ENCODE measurements around the gene GMPPB.

- TF ChIP-seq CEBPG (CRISPR knock-in tag; IDR thresholded peaks at IDR 0.05) = no peak
- TF ChIP-seq CEBPG (tag; conservative IDR thresholded peaks at IDR 0.05 in 1 of 2, IDR thresholded peaks at IDR 0.05 in 1 of 2) = no peak
- TF ChIP-seq RFX5 (IDR thresholded peaks at IDR 0.05; ENCODE audit: low read depth, low read length) = no peak
- no peak for TF ChIP-seq BCL6 (CRISPR knock-in tag; IDR thresholded peaks at IDR 0.05)
- no peak for TF ChIP-seq ZNF24 (IDR thresholded peaks at IDR 0.05)
- no peak for TF ChIP-seq CBX5 (IDR thresholded peaks at IDR 0.05; ENCODE audit: borderline replicate concordance, low read depth)
- TF ChIP-seq POLR2A (conservative IDR thresholded peaks at IDR 0.05) = peak; percentile 74
- TF ChIP-seq BCOR (IDR thresholded peaks at IDR 0.05) = no peak
- peak; percentile 65; the same call in 1 of the 2 replicates for TF ChIP-seq TOE1 (IDR thresholded peaks at IDR 0.05; ENCODE audit: borderline replicate concordance)
- TF ChIP-seq TOE1 (CRISPR knock-in tag; IDR thresholded peaks at IDR 0.05; ENCODE audit: borderline replicate concordance, low read depth) = no peak
- TF ChIP-seq, protein P1, sequence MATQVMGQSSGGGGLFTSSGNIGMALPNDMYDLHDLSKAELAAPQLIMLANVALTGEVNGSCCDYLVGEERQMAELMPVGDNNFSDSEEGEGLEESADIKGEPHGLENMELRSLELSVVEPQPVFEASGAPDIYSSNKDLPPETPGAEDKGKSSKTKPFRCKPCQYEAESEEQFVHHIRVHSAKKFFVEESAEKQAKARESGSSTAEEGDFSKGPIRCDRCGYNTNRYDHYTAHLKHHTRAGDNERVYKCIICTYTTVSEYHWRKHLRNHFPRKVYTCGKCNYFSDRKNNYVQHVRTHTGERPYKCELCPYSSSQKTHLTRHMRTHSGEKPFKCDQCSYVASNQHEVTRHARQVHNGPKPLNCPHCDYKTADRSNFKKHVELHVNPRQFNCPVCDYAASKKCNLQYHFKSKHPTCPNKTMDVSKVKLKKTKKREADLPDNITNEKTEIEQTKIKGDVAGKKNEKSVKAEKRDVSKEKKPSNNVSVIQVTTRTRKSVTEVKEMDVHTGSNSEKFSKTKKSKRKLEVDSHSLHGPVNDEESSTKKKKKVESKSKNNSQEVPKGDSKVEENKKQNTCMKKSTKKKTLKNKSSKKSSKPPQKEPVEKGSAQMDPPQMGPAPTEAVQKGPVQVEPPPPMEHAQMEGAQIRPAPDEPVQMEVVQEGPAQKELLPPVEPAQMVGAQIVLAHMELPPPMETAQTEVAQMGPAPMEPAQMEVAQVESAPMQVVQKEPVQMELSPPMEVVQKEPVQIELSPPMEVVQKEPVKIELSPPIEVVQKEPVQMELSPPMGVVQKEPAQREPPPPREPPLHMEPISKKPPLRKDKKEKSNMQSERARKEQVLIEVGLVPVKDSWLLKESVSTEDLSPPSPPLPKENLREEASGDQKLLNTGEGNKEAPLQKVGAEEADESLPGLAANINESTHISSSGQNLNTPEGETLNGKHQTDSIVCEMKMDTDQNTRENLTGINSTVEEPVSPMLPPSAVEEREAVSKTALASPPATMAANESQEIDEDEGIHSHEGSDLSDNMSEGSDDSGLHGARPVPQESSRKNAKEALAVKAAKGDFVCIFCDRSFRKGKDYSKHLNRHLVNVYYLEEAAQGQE (IDR thresholded peaks at IDR 0.05; ENCODE audit: borderline replicate concordance) = no peak
- TF ChIP-seq, protein P1 (CRISPR knock-in tag; IDR thresholded peaks at IDR 0.05; ENCODE audit: low read depth) = peak; percentile 77; the same call in 1 of the 2 replicates
- TF ChIP-seq, protein P2, sequence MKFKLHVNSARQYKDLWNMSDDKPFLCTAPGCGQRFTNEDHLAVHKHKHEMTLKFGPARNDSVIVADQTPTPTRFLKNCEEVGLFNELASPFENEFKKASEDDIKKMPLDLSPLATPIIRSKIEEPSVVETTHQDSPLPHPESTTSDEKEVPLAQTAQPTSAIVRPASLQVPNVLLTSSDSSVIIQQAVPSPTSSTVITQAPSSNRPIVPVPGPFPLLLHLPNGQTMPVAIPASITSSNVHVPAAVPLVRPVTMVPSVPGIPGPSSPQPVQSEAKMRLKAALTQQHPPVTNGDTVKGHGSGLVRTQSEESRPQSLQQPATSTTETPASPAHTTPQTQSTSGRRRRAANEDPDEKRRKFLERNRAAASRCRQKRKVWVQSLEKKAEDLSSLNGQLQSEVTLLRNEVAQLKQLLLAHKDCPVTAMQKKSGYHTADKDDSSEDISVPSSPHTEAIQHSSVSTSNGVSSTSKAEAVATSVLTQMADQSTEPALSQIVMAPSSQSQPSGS (CRISPR knock-in tag; IDR thresholded peaks at IDR 0.05) = no peak
- no peak for TF ChIP-seq EZH2 (IDR thresholded peaks at IDR 0.05; ENCODE audit: borderline replicate concordance, low read depth, low read length)
Measured at GRCh38 chr3:49689046-49689907, 34.5 kb downstream of the GMPPB start, which contains the start of the genes MST1 and RNF123.

Data from K562 (cell line).